Astrocyte (in vitro differentiated cells and primary cell): ENCODE data around the gene YIPF7.

Experiments
- EZH2 ChIP-seq: IDR thresholded peaks from 2 replicates; pipeline ENCODE4 v1.6.1; 2012; ENCODE audit warnings: mild to moderate bottlenecking, low read length, inconsistent platforms; ENCODE audit not compliant: insufficient read depth
- TF ChIP-seq, protein P1 (sequence below): IDR thresholded peaks from 2 replicates; pipeline ENCODE4 v1.5.1; 2011; ENCODE audit warnings: low read depth, mild to moderate bottlenecking, inconsistent platforms, low read length, moderate library complexity; ENCODE audit not compliant: insufficient read depth

DNA sequence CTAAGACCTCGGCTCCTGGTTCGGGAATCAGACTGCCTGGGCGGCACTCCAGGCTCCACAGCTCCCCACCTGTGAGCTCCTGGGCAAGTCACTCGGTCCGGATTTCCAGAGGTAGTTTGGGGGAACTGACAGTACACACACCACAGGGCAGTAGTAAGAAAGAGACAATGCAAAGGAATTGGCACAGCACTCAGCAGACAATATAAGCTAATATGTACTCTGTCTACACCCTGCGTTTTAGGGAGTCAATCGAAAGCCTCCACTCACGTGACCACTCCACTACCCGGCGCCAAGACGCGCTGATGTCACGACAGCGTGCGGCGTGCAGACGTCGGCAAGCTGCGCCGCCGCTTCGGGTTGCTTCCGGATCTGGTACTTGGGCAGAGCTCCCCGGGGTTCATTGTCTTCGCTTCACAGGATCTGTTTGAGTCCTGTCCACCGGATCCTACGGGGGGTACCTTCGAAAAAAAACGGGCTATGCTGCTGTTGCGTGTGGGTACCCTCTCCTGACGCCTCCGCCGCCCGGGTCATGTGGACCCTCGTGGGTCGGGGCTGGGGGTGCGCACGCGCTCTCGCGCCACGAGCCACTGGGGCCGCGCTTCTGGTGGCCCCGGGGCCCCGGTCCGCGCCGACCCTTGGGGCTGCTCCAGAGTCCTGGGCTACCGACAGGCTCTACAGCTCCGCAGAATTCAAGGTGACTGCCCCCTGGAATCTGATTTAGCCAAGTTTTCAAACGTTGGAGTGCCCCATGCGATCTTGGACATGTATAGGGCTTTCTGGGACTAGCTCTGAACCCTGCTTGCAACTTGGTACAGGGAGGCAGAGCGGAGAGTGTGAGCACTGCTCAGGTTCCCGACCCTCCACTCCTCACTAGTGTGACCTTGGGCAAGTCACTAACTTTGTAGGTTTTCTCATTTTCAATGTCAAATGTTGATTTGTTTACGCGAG lies 26.9 kb upstream of the YIPF7 start, which contains the start of gene GUF1:
- TF ChIP-seq, protein P1, sequence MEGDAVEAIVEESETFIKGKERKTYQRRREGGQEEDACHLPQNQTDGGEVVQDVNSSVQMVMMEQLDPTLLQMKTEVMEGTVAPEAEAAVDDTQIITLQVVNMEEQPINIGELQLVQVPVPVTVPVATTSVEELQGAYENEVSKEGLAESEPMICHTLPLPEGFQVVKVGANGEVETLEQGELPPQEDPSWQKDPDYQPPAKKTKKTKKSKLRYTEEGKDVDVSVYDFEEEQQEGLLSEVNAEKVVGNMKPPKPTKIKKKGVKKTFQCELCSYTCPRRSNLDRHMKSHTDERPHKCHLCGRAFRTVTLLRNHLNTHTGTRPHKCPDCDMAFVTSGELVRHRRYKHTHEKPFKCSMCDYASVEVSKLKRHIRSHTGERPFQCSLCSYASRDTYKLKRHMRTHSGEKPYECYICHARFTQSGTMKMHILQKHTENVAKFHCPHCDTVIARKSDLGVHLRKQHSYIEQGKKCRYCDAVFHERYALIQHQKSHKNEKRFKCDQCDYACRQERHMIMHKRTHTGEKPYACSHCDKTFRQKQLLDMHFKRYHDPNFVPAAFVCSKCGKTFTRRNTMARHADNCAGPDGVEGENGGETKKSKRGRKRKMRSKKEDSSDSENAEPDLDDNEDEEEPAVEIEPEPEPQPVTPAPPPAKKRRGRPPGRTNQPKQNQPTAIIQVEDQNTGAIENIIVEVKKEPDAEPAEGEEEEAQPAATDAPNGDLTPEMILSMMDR: no peak
- no peak for TF ChIP-seq EZH2
